Smooth muscle cell (in vitro differentiated cells): ENCODE data around the gene RPH3AL. TPM values are rescaled to one million over a fixed set of nuclear protein-coding genes. Genes with fewer than 3 reads are reported as not detected.
"Not testable (repeated sequence)": the region's sequence is repeated elsewhere in the genome, so short reads cannot be mapped to it uniquely, and the experiment has no call there.

Experiments
- DNase-seq: peaks from one replicate; lab custom pipeline; 2025; ENCODE audit not compliant: unreplicated experiment; lab: John Stamatoyannopoulos, UW
- H2AFZ ChIP-seq: fragments of 200-600 bp; sonication (generic); 2 replicates; pipeline ENCODE4 v1.6.0; 2016; ENCODE audit warnings: antibody characterized with exemption, low read depth, mild to moderate bottlenecking
- H3F3A ChIP-seq: fragments of 200-600 bp; sonication (generic); 2 replicates; pipeline ENCODE4 v1.6.0; 2017; ENCODE audit warnings: antibody characterized with exemption, low read depth
- H3K27ac ChIP-seq: fragments of 200-600 bp; sonication (generic); 2 replicates; pipeline ENCODE4 v1.5.1; 2016; ENCODE audit warnings: low read depth, mild to moderate bottlenecking
- H3K27me3 ChIP-seq: fragments of 200-600 bp; sonication (generic); 2 replicates; pipeline ENCODE4 v1.6.1; 2016; ENCODE audit warnings: low read depth, mild to moderate bottlenecking
- H3K36me3 ChIP-seq: fragments of 200-600 bp; sonication (generic); 2 replicates; pipeline ENCODE4 v1.5.1; 2016; ENCODE audit warnings: low read depth
- H3K4me1 ChIP-seq: fragments of 200-600 bp; sonication (generic); 2 replicates; pipeline ENCODE4 v1.5.1; 2016; ENCODE audit warnings: low read depth
- H3K4me2 ChIP-seq: fragments of 200-600 bp; sonication (generic); 2 replicates; pipeline ENCODE4 v1.6.0; 2016; ENCODE audit warnings: mild to moderate bottlenecking
- H3K4me3 ChIP-seq: fragments of 200-600 bp; sonication (generic); 2 replicates; pipeline ENCODE4 v1.5.1; 2016; ENCODE audit warnings: mild to moderate bottlenecking
- H3K79me2 ChIP-seq: fragments of 200-600 bp; sonication (generic); 2 replicates; pipeline ENCODE4 v1.6.0; 2016; ENCODE audit warnings: low read depth, mild to moderate bottlenecking
- H3K9ac ChIP-seq: fragments of 200-600 bp; sonication (generic); 2 replicates; pipeline ENCODE4 v1.6.0; 2016; ENCODE audit warnings: low read depth
- H3K9me3 ChIP-seq: fragments of 200-600 bp; sonication (generic); replicated peaks from 2 replicates; pipeline ENCODE4 v1.5.1; 2016; ENCODE audit warnings: low read depth
- H4K20me1 ChIP-seq: fragments of 200-600 bp; sonication (generic); 2 replicates; pipeline ENCODE4 v1.6.0; 2016; ENCODE audit warnings: low read depth
- WGBS: methylation state at CpG from one replicate; pipeline ENCODE4 v1.1.7; 2016; ENCODE audit warnings: low lambda C conversion rate; 5-methylcytosine and 5-hydroxymethylcytosine counted together
- polyA plus RNA-seq: library from polyadenylated mRNA; unstranded; fragments of >200 nt; fragmentation: Nextera tagmentation; extraction: Ambion mirVana; gene quantifications from 2 replicates; pipeline ENCODE4 v1.2.1, GENCODE V29; 2016
- total RNA-seq: library from RNA; depleted of rRNA; stranded (reverse); fragments of >200 nt; gene quantifications from 2 replicates; pipeline ENCODE4 v1.2.3, GENCODE V29; 2014
- TF ChIP-seq, protein P1 (sequence below): fragments of 200-600 bp; sonication (generic); IDR thresholded peaks from 2 replicates; pipeline ENCODE4 v1.5.1; 2017; ENCODE audit warnings: borderline replicate concordance, mild to moderate bottlenecking, antibody characterized with exemption; ENCODE audit not compliant: insufficient read depth, poor library complexity, severe bottlenecking

The RPH3AL gene
- total and polyA plus RNA-seq, 2 experiments from 2014 or later = 1.8 to 3.3 TPM

DNA sequence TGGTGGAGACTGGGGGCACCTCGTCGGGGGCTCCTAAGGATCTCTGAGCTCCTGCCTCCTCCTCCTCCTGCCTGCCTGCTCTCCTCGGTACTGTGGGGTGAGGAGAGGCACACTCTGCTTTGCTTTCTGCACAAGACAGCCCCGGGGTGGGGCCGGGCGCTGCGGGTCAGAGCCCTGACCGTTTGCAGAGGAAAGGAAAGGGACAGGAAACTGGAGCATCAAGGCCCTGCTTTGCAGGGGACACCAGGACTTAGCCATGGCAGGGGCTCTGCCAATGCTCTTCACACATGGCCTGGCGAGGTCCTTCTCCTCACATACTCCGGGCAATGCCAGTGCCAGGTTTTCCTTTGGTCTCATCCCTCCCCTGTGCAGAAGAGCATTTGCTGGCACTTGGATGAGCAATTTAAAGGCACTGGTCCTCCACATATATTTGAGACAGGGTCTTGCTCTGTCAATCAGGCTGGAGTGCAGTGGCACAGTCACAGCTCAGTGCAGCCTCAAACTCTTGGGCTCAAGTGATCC lies 147.4 kb downstream of the RPH3AL start:
- Histone ChIP-seq H2AFZ (no peak overlapping the region), H3K4me3 (no peak overlapping the region), H3K9me3 (no peaks in the 10 kb centered on the region), H3K79me2 (no peaks in the 10 kb centered on the region), H4K20me1 (no peaks in the 10 kb centered on the region), H3K36me3 (no peaks in the 10 kb centered on the region), H3K9ac (no peak overlapping the region), H3K4me2 (no peak overlapping the region), H3K27me3 (no peaks in the 10 kb centered on the region), H3F3A (no peaks in the 10 kb centered on the region), H3K27ac (no peak overlapping the region), H3K4me1 (no peaks in the 10 kb centered on the region)
- TF ChIP-seq, protein P1, sequence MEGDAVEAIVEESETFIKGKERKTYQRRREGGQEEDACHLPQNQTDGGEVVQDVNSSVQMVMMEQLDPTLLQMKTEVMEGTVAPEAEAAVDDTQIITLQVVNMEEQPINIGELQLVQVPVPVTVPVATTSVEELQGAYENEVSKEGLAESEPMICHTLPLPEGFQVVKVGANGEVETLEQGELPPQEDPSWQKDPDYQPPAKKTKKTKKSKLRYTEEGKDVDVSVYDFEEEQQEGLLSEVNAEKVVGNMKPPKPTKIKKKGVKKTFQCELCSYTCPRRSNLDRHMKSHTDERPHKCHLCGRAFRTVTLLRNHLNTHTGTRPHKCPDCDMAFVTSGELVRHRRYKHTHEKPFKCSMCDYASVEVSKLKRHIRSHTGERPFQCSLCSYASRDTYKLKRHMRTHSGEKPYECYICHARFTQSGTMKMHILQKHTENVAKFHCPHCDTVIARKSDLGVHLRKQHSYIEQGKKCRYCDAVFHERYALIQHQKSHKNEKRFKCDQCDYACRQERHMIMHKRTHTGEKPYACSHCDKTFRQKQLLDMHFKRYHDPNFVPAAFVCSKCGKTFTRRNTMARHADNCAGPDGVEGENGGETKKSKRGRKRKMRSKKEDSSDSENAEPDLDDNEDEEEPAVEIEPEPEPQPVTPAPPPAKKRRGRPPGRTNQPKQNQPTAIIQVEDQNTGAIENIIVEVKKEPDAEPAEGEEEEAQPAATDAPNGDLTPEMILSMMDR = no peak
- WGBS = 82% methylated on average over 10 of the region's 10 CpGs
- DNase-seq = no peak

DNA sequence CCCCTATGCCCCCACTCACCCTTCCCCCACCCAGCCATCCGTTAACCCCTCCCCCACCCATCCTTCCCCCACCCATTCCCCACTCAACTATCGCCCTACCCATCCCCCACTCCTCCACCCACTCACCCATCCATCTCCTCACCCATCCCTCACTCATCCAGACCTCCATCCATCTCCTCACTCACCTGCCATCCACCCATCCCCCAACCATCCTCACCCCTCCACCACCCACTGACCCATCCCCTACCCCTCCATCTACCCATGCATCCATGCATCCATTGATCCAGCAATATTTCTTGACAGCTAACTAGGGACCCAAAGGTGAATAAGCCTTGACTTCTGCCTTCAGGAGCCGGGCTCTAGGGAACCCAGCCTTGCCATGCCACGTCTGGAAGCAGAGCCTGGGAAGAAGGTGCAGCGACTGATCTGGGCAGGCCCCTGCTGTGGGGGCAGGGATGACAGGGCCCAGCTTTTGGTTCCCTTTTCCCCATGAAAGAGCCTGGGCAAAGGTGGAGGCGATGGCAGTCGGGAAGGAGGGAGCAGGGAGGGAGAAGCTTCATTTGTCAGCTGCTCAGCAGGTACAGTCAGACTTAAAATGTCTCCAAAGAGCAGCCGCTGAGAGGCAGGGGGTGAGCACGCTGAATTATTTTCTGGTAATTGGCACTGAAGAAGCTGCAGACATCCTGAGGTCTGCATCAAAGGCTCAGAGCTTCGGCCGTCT lies 148.0 kb downstream of the RPH3AL start:
- Histone ChIP-seq H3K79me2 (no peaks in the 10 kb centered on the region), H2AFZ (no peak overlapping the region), H3K9me3 (no peaks in the 10 kb centered on the region), H4K20me1 (no peaks in the 10 kb centered on the region), H3K9ac (no peak overlapping the region), H3K4me2 (no peak overlapping the region), H3K4me1 (no peaks in the 10 kb centered on the region), H3K4me3 (no peak overlapping the region), H3K36me3 (no peaks in the 10 kb centered on the region), H3K27me3 (no peaks in the 10 kb centered on the region), H3K27ac (no peak overlapping the region), H3F3A (no peaks in the 10 kb centered on the region)
- WGBS = 84% methylated on average over 9 of the region's 11 CpGs
- DNase-seq = no peak
- TF ChIP-seq, protein P1 = no peak

DNA sequence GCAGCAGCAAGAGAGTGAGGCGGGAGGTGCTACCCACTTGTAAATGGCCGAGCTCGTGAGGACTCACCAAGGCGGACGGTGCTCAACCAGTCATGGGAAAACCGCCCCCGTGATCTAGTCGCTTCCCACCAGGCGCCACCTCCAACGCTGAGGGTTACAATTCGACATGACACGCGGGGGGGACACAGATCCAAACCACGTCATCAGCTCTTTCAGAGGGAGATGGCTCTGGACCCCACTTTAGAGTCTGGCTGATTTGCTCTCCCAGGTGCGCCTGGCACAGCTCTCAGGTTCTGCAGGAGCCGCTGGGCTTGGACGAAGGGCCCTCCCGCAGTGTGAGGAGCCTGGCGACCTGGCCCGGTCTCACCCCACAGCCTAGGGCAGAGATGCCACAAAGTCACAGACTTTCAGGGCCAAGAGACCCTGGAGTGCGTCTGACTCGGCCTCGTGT lies 150.1 kb downstream of the RPH3AL start:
- Histone ChIP-seq H3K4me2 (no peak overlapping the region), H3K4me1 (peaks cover 7% of the 10 kb centered on the region), H3K36me3 (no peaks in the 10 kb centered on the region), H3K9me3 (no peaks in the 10 kb centered on the region), H3K79me2 (no peaks in the 10 kb centered on the region), H3K4me3 (no peak overlapping the region), H4K20me1 (no peaks in the 10 kb centered on the region), H2AFZ (no peak overlapping the region), H3K27ac (no peak overlapping the region), H3F3A (no peaks in the 10 kb centered on the region), H3K9ac (no peak overlapping the region), H3K27me3 (no peaks in the 10 kb centered on the region)
- TF ChIP-seq, protein P1 = no peak
- 92% methylated on average over 23 of the region's 23 CpGs for WGBS
- DNase-seq = no peak

- H3K79me2 ChIP-seq, H3K9me3 ChIP-seq, H3K36me3 ChIP-seq, H3F3A ChIP-seq, H3K4me1 ChIP-seq, H3K27ac ChIP-seq, H3K9ac ChIP-seq, DNase-seq, H3K4me3 ChIP-seq, H3K27me3 ChIP-seq, H2AFZ ChIP-seq, H3K4me2 ChIP-seq, H4K20me1 ChIP-seq: not testable (repeated sequence)
- 89% methylated on average over 11 of the region's 13 CpGs for WGBS
These were observed 150.9 kb downstream of the RPH3AL start for GRCh38 chr17:201736-202135.

- not testable (repeated sequence) for H3F3A ChIP-seq, H3K4me1 ChIP-seq
These were observed 151.3 kb downstream of the RPH3AL start for GRCh38 chr17:201257-201656.

More at GRCh38 chr17:201257-201656, 151.3 kb downstream of the RPH3AL start:
- not testable (repeated sequence) for H3K79me2 ChIP-seq, H4K20me1 ChIP-seq, H3K4me3 ChIP-seq, H3K4me2 ChIP-seq, H3K9ac ChIP-seq, H2AFZ ChIP-seq, H3K27me3 ChIP-seq, H3K36me3 ChIP-seq, H3K27ac ChIP-seq, DNase-seq, H3K9me3 ChIP-seq
- 90% methylated on average over 9 of the region's 16 CpGs for WGBS
